H1 (cell line): Measurements from ENCODE around the gene ANXA7.

ENCODE experiments used
- RAD21 ChIP-seq, 2 experiments: IDR thresholded peaks in 1 of 2; conservative IDR thresholded peaks in 1 of 2; 2 replicates each; pipeline ENCODE4 v1.6.1; 2011; ENCODE audit warnings: low read depth in 2 of 2, low read length in 2 of 2, improper control_type of control experiment in 1 of 2, inconsistent platforms in 1 of 2, mild to moderate bottlenecking in 1 of 2, moderate library complexity in 1 of 2
- RNF2 ChIP-seq: fragments of 200-900, 300-1000 bp; sonication (generic); IDR thresholded peaks from 2 replicates; pipeline ENCODE4 v1.7.1; 2016; ENCODE audit warnings: borderline replicate concordance, low read depth, mild to moderate bottlenecking, antibody characterized with exemption, low read length; ENCODE audit not compliant: poor library complexity, severe bottlenecking; ENCODE audit errors: missing control alignments

GRCh38 chr10:73359492-73359891, 54.4 kb downstream of the ANXA7 start:
- TF ChIP-seq RNF2 (no peak), RAD21 (IDR thresholded peaks at IDR 0.05 in 1 of 2, conservative IDR thresholded peaks at IDR 0.05 in 1 of 2; ENCODE audit: low read depth in 2 of 2, low read length in 2 of 2) (no peak)
